ENCODE results near the gene STAMBP. TPM values are rescaled to one million over a fixed set of nuclear protein-coding genes. Genes with fewer than 3 reads are reported as not detected.

Gene STAMBP
- 53.2 and 85.0 TPM in 2 replicates for total RNA-seq (2016; rRNA removed; fragmentation: Illumina TruSeq; extraction: Trizol)
- total RNA-seq (2016; cell fraction: cytosol; rRNA removed; fragmentation: Illumina TruSeq; extraction: Trizol; ENCODE audit: low read depth) = 14.5 and 16.7 TPM in 2 replicates
- 55.9 and 77.3 TPM in 2 replicates for total RNA-seq (2016; cell fraction: insoluble cytoplasmic fraction; rRNA removed; fragmentation: Illumina TruSeq; extraction: Trizol)
- 37.7 and 40.2 TPM in 2 replicates for total RNA-seq (2016; cell fraction: membrane; rRNA removed; fragmentation: Illumina TruSeq; extraction: Trizol)
- total RNA-seq (2016; cell fraction: nucleus; rRNA removed; fragmentation: Illumina TruSeq; extraction: Trizol) = 22.6 and 27.3 TPM in 2 replicates
- 45.2 and 49.6 TPM in 2 replicates for polyA plus RNA-seq (2011; rRNA removed)
- polyA plus RNA-seq (2011; cell fraction: cytosol; rRNA removed) = 45.4 and 45.5 TPM in 2 replicates
- polyA plus RNA-seq (2011; cell fraction: nucleus; rRNA removed) = 28.3 and 31.6 TPM in 2 replicates
- 42.0 and 47.4 TPM in 2 replicates for polyA plus RNA-seq (2012)
- polyA plus RNA-seq (2016; cell fraction: cytosol; fragmentation: Illumina TruSeq; extraction: Trizol; ENCODE audit: low read depth) = 14.9 and 19.3 TPM in 2 replicates
- 101 and 102 TPM in 2 replicates for polyA plus RNA-seq (2016; cell fraction: insoluble cytoplasmic fraction; fragmentation: Illumina TruSeq; extraction: Trizol; ENCODE audit: low read depth)
- polyA plus RNA-seq (2016; cell fraction: membrane; fragmentation: Illumina TruSeq; extraction: Trizol; ENCODE audit: low read depth) = 40.1 and 47.1 TPM in 2 replicates
- 60.5 and 61.0 TPM in 2 replicates for polyA plus RNA-seq (2016; cell fraction: nucleus; fragmentation: Illumina TruSeq; extraction: Trizol; ENCODE audit: insufficient read depth, low read depth)
- 48.4 and 50.1 TPM in 2 replicates for polyA minus RNA-seq (2011; rRNA and poly(A)+ RNA removed; ENCODE audit: low replicate concordance)
- 26.0 and 29.4 TPM in 2 replicates for polyA minus RNA-seq (2011; cell fraction: cytosol; rRNA and poly(A)+ RNA removed)
- 27.8 and 34.1 TPM in 2 replicates for polyA minus RNA-seq (2011; cell fraction: nucleus; rRNA and poly(A)+ RNA removed)
- Bru-seq, nascent RNA = percentile 78 among the genes with signal in this experiment
- percentile 82 among the genes with signal in this experiment for BruChase-seq, experiment 1, labeled RNA remaining after a 6-hour chase
- percentile 80 among the genes with signal in this experiment for BruChase-seq, experiment 2, labeled RNA remaining after a 2-hour chase
- long read RNA-seq, experiment 1, full-length matches to known transcripts = 28 of 61 reads
- long read RNA-seq, experiment 1, partial matches to known transcripts = 17 of 61 reads
- long read RNA-seq, experiment 1, other reads (novel, unspliced or antisense) = 16 of 61 reads
- long read RNA-seq, experiment 2, full-length matches to known transcripts = 25 of 78 reads
- long read RNA-seq, experiment 2, partial matches to known transcripts = 28 of 78 reads
- long read RNA-seq, experiment 2, other reads (novel, unspliced or antisense) = 25 of 78 reads

GRCh38 chr2:73828818-73829570 is at the start of gene STAMBP:
Gene STAMBP, plus strand, starts transcription at chr2:73828961. Its CDS starts 1,896 bp downstream, at chr2:73830857.
- H2AFZ ChIP-seq (ENCODE audit: low read length) = peak within 1 kb of the TSS; percentile 100
- BruUV-seq (replicated peaks) = TSS peak; percentile 82
- no peaks in the 10 kb centered on the region; a peak in 1 of 5 replicates for H3K27me3 ChIP-seq (ENCODE audit: control insufficient read depth in 1 of 2, insufficient read depth in 2 of 2, low read length in 2 of 2)
- ChIA-PET POLR2A (interaction anchor here (0.5 to 1.6 kb wide), 24 partner anchors 10 to 563 kb away, joined by 3 to 59 read pairs (median 5); partner anchors contain the start of genes ACTG2, BOLA3, C2orf78 and DGUOK), CTCF (ENCODE audit: low intra/inter-chr PET ratio, low total read pairs) (no interaction called here)
- in situ Hi-C loops (cut with HindIII; ENCODE audit: extremely low pct_ligation_motif_present, low pct_unique_long_range_greater_than_20kb) (loop anchor here (25.0 kb wide), 1 partner anchor 308 kb away; the partner anchor contains the start of gene BOLA3), intact Hi-C loops (cut with micrococcal nuclease; ENCODE audit: unreplicated experiment) (loop anchor here (2.0 kb wide), 1 partner anchor 98 kb away; the partner anchor contains the start of gene DGUOK)
- peaks cover 39% of the 10 kb centered on the region for H3K4me1 ChIP-seq (ENCODE audit: insufficient read depth, low read length)
- H3K9me3 ChIP-seq (ENCODE audit: low read length) = no peaks in the 10 kb centered on the region
- ATAC-seq (peak; percentile 98), FAIRE-seq (peak; percentile 99), DNase-seq (ENCODE audit: low spot score) (peak; percentile 98)
- peaks cover 3 to 22% of the 10 kb centered on the region in 2 experiments for H3K36me3 ChIP-seq (replicated peaks in 1 of 2; ENCODE audit: control insufficient read depth in 1 of 2, insufficient read depth in 2 of 2, low read length in 2 of 2)
- peak within 1 kb of the TSS; percentile 73 for H3K4me2 ChIP-seq (ENCODE audit: low read depth, low read length)
- H4K20me1 ChIP-seq (ENCODE audit: insufficient read depth, low read length) = no peaks in the 10 kb centered on the region
- 1% methylated on average over 45 of the region's 48 CpGs for WGBS (ENCODE audit: low lambda C conversion rate)
- H3K79me2 ChIP-seq (ENCODE audit: insufficient read depth, low read length) = peaks cover 21% of the 10 kb centered on the region
- H3K9ac ChIP-seq (ENCODE audit: insufficient read depth, low read depth, low read length) = peak within 1 kb of the TSS; percentile 92
- peak within 1 kb of the TSS; percentile 64 for H3K27ac ChIP-seq (ENCODE audit: extremely low read length, insufficient read depth, low read length)
- H3K4me3 ChIP-seq (replicated peaks in 1 of 3; ENCODE audit: insufficient read depth in 1 of 3, low read depth in 2 of 3, low read length in 3 of 3) = peak within 1 kb of the TSS; percentile 66 to 95 (median 85)
- TF ChIP-seq MBD4 (IDR thresholded peaks at IDR 0.05; ENCODE audit: borderline replicate concordance, low read length) (no peak), BHLHE40 (IDR thresholded peaks at IDR 0.05; ENCODE audit: low read length) (peak; percentile 63), ARNT2 (CRISPR knock-in tag; IDR thresholded peaks at IDR 0.05; ENCODE audit: low read depth) (peak; percentile 84), KLF6 (CRISPR knock-in tag; IDR thresholded peaks at IDR 0.05) (no peak), KDM4B (CRISPR knock-in tag; IDR thresholded peaks at IDR 0.05) (0 out of 2 replicates have a peak, but pooled peaks have one; percentile 52), MYNN (CRISPR knock-in tag; IDR thresholded peaks at IDR 0.05; ENCODE audit: low read depth) (no peak), REST (IDR thresholded peaks at IDR 0.05; ENCODE audit: borderline replicate concordance in 1 of 2, low read depth in 1 of 2, low read length in 2 of 2) (no peak), ZIK1 (CRISPR knock-in tag; IDR thresholded peaks at IDR 0.05; ENCODE audit: borderline replicate concordance, low read depth) (no peak; the same call in 1 of the 2 replicates), ZNF660 (CRISPR knock-in tag; IDR thresholded peaks at IDR 0.05; ENCODE audit: borderline replicate concordance, low read depth) (no peak), KMT2A (CRISPR knock-in tag; IDR thresholded peaks at IDR 0.05) (peak; percentile 79; the same call in 1 of the 2 replicates), ZNF615 (CRISPR knock-in tag; IDR thresholded peaks at IDR 0.05; ENCODE audit: borderline replicate concordance) (no peak; the same call in 1 of the 2 replicates), ZKSCAN8 (CRISPR knock-in tag; IDR thresholded peaks at IDR 0.05; ENCODE audit: borderline replicate concordance) (peak; percentile 70; the same call in 1 of the 2 replicates), SRSF4 (IDR thresholded peaks at IDR 0.05; ENCODE audit: low read depth, low read length, poor library complexity, severe bottlenecking) (no peak)
